GM19372 (cell line): Measurements from ENCODE around the gene GABRG3.
"Not testable (repeated sequence)": the region's sequence is repeated elsewhere in the genome, so short reads cannot be mapped to it uniquely, and the experiment has no call there.

Source experiments
- ATAC-seq: cut with Tn5 transposase; IDR thresholded peaks from one replicate; pipeline ENCODE4 v1.9.1; 2021; ENCODE audit warnings: mild to moderate bottlenecking, low read depth, moderate library complexity; ENCODE audit not compliant: unreplicated experiment

The GABRG3 gene

GRCh38 chr15:27167738-27168137 is 196.8 kb downstream of the GABRG3 start:
- no peak for ATAC-seq

GRCh38 chr15:27170851-27171250 is 199.9 kb downstream of the GABRG3 start:
- no peak for ATAC-seq

GRCh38 chr15:27172821-27173220 is 201.8 kb downstream of the GABRG3 start:
- no peak for ATAC-seq

- no peak for ATAC-seq
Measured at GRCh38 chr15:27175472-27176153, 204.6 kb downstream of the GABRG3 start.

- no peak for ATAC-seq
Measured at GRCh38 chr15:27176785-27177406, 205.9 kb downstream of the GABRG3 start.

GRCh38 chr15:27179789-27180188 is 208.8 kb downstream of the GABRG3 start:
- no peak for ATAC-seq

GRCh38 chr15:27182561-27183110 is 211.7 kb downstream of the GABRG3 start:
- ATAC-seq, result no peak

- ATAC-seq, result no peak
Measured at GRCh38 chr15:27183201-27183600, 212.2 kb downstream of the GABRG3 start.

GRCh38 chr15:27191515-27191914 is 220.5 kb downstream of the GABRG3 start:
- ATAC-seq, result not testable (repeated sequence)

GRCh38 chr15:27196691-27197090 is 225.7 kb downstream of the GABRG3 start:
- ATAC-seq, result no peak

- ATAC-seq, result no peak
Measured at GRCh38 chr15:27201425-27201824, 230.4 kb downstream of the GABRG3 start.

- ATAC-seq, result no peak
Measured at GRCh38 chr15:27210176-27210575, 239.2 kb downstream of the GABRG3 start.

GRCh38 chr15:27214032-27214431 is 243.1 kb downstream of the GABRG3 start:
- ATAC-seq, result no peak

GRCh38 chr15:27214961-27215360 is 244.0 kb downstream of the GABRG3 start:
- ATAC-seq, result no peak

GRCh38 chr15:27218426-27218825 is 247.4 kb downstream of the GABRG3 start:
- ATAC-seq, result no peak

GRCh38 chr15:27219636-27220035 is 248.7 kb downstream of the GABRG3 start:
- ATAC-seq, result no peak

- ATAC-seq, result no peak
Measured at GRCh38 chr15:27220199-27220598, 249.2 kb downstream of the GABRG3 start.

- ATAC-seq, result no peak
Measured at GRCh38 chr15:27222479-27222878, 251.5 kb downstream of the GABRG3 start.

GRCh38 chr15:27223179-27223578 is 252.2 kb downstream of the GABRG3 start:
- no peak for ATAC-seq

GRCh38 chr15:27231811-27232210 is 260.8 kb downstream of the GABRG3 start:
- ATAC-seq, result no peak

- no peak for ATAC-seq
Measured at GRCh38 chr15:27232876-27233275, 261.9 kb downstream of the GABRG3 start.

GRCh38 chr15:27234593-27234992 is 263.6 kb downstream of the GABRG3 start:
- ATAC-seq, result no peak
